Hair follicular keratinocyte (primary cell): ENCODE measurements around the gene URAD. TPM values are rescaled to one million over a fixed set of nuclear protein-coding genes. Genes with fewer than 3 reads are reported as not detected.

Experiments used
- total RNA-seq: library from RNA; depleted of rRNA; stranded (reverse); fragments of >200 nt; gene quantifications from 2 replicates; pipeline ENCODE4 v1.2.3, GENCODE V29; 2015

The URAD gene, protein sequence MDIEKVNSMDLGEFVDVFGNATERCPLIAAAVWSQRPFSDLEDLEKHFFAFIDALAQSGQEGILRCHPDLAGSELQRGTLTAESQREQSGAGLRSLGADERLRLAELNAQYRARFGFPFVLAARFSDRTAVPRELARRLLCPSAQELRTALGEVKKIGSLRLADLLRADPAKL
- not detected in 2 replicates for total RNA-seq

DNA sequence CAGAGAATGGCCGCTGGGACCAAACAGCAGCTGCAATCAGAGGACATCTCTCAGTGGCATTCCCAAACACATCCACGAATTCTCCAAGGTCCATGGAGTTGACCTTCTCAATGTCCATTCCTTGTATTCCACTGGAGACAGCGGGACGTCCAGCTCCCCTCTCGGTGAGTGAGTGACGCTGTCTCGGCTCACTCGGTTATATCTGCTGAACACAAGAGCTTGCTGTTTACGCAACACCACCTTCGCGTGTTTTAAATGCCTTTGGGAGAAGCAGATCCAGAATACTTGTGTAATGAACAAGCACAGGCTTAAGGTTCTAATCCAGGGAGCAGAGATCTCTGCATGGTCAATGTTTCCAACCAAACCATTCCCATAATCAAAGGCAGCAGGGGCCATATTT is at the start of gene URAD:
URAD (minus strand) TSS at position 174 of the 400 bp plus-strand sequence; CDS start at position 118, 56 bp downstream.

DNA sequence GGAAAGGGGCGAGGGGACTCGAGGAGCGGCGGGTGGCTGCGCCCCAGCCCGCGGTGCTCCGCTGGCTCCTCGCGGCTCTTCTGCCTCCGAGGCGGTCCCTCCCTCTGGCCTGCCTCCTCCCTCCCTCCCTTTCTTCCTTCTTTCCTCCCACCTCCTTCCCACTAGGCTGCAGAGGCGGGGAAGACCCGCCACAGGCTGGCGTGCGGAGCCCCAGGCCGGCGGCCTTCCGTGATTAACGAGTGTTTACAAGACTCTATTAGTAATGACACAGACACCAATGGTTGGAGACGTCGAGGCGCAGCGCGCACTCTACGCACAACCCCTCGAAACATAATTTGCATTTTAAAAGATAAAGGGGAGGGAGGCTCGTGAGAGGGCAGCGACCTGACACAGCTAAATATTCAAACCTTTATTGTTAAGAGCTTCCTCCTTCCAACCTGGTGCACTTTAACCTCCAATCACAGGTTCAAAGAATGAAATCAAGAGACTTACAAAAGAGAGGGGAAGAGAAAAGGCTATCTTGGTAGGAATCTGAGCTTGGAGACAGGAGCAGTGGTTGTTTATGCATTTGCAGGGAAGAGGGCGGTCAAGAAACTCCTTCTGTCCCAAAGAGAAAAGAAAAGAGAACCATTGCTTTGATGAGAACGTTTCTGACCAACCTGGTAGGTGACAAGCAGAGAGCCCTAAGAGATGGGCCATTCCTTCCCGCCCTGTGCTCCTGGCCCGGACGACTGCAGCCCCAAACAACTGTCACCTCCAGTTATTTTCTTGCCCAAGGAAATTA is 19.2 kb downstream of the URAD start, which contains the start of gene CDX2:
CDX2 (minus strand) TSS at position 234 of the 784 bp plus-strand sequence. CDS start 309 bp downstream, outside the sequence.

Other genes with a start within 250 kb of the URAD start
- gene GSX1, start 196.2 kb downstream of the URAD start, total RNA-seq = not detected in 2 replicates
- not detected in 2 replicates for gene PDX1, start 68.7 kb downstream of the URAD start, total RNA-seq
- not detected in 2 replicates for gene CDX2, start 19.4 kb downstream of the URAD start, total RNA-seq
- not detected in 2 replicates for gene FLT3, start 111.9 kb upstream of the URAD start, total RNA-seq
- gene PAN3, start 149.9 kb upstream of the URAD start, total RNA-seq = 10.2 and 15.1 TPM in 2 replicates